ENCODE results near the gene GLTPD2.

The GLTPD2 gene

GRCh38 chr17:4833178-4833940, 44.6 kb downstream of the GLTPD2 start, which contains the start of gene MINK1:
Gene MINK1 (plus strand): TSS chr17:4833340. CDS start chr17:4833584, 244 bp downstream.
- Histone ChIP-seq H3K27me3 (no peaks in the 10 kb centered on the region), H3K36me3 (no peaks in the 10 kb centered on the region), H3K9me3 (no peaks in the 10 kb centered on the region), H3K4me3 (ENCODE audit: low read depth, low read length) (peak within 1 kb of the TSS; percentile 72), H3K4me1 (no peaks in the 10 kb centered on the region)
- TF ChIP-seq CTCF (IDR thresholded peaks at IDR 0.05; ENCODE audit: low read depth, low read length) = no peak
- peak; percentile 84 for DNase-seq

GRCh38 chr17:4833941-4834680, 45.3 kb downstream of the GLTPD2 start:
- no peaks in the 10 kb centered on the region for H3K4me1 ChIP-seq
- H3K36me3 ChIP-seq = no peaks in the 10 kb centered on the region
- no peak for TF ChIP-seq CTCF (IDR thresholded peaks at IDR 0.05; ENCODE audit: low read depth, low read length)
- no peak for DNase-seq
- peak overlapping the region; percentile 72 for H3K4me3 ChIP-seq (ENCODE audit: low read depth, low read length)
- no peaks in the 10 kb centered on the region for H3K27me3 ChIP-seq
- H3K9me3 ChIP-seq = no peaks in the 10 kb centered on the region

- DNase-seq = no peak
- Histone ChIP-seq H3K4me3 (ENCODE audit: low read depth, low read length) (peak overlapping the region; percentile 72), H3K36me3 (no peaks in the 10 kb centered on the region), H3K4me1 (no peaks in the 10 kb centered on the region), H3K27me3 (no peaks in the 10 kb centered on the region), H3K9me3 (no peaks in the 10 kb centered on the region)
- no peak for TF ChIP-seq CTCF (IDR thresholded peaks at IDR 0.05; ENCODE audit: low read depth, low read length)
Observed at GRCh38 chr17:4834681-4835020, 45.9 kb downstream of the GLTPD2 start.

GRCh38 chr17:4836221-4836620, 47.5 kb downstream of the GLTPD2 start:
- H3K4me1 ChIP-seq = no peaks in the 10 kb centered on the region
- DNase-seq = no peak
- H3K4me3 ChIP-seq (ENCODE audit: low read depth, low read length) = no peak overlapping the region
- TF ChIP-seq CTCF (IDR thresholded peaks at IDR 0.05; ENCODE audit: low read depth, low read length) = no peak
- H3K36me3 ChIP-seq = no peaks in the 10 kb centered on the region
- no peaks in the 10 kb centered on the region for H3K9me3 ChIP-seq
- H3K27me3 ChIP-seq = no peaks in the 10 kb centered on the region

- no peaks in the 10 kb centered on the region for H3K27me3 ChIP-seq
- no peaks in the 10 kb centered on the region for H3K36me3 ChIP-seq
- DNase-seq = no peak
- no peaks in the 10 kb centered on the region for H3K9me3 ChIP-seq
- no peak for TF ChIP-seq CTCF (IDR thresholded peaks at IDR 0.05; ENCODE audit: low read depth, low read length)
- no peaks in the 10 kb centered on the region for H3K4me1 ChIP-seq
- no peak overlapping the region for H3K4me3 ChIP-seq (ENCODE audit: low read depth, low read length)
Observed at GRCh38 chr17:4837471-4838308, 48.9 kb downstream of the GLTPD2 start.

All from BE2C (cell line).